Testis (tissue), 3 donors: ENCODE results near the gene FARP2. TPM values are rescaled to one million over a fixed set of nuclear protein-coding genes. Genes with fewer than 3 reads are reported as not detected.
"Not testable (repeated sequence)": the region's sequence is repeated elsewhere in the genome, so short reads cannot be mapped to it uniquely, and the experiment has no call there.

Experiments
- DNase-seq: peaks from one replicate; pipeline ENCODE4 v3.0.0-alpha.2; 2019
- H3K27ac ChIP-seq, 2 donors: fragments of 200-600 bp; sonication (generic); one replicate each; pipeline ENCODE4 v1.5.1; 2019
- H3K27me3 ChIP-seq: fragments of 200-600 bp; sonication (generic); one replicate; pipeline ENCODE4 v1.5.1; 2019
- H3K36me3 ChIP-seq: fragments of 200-600 bp; sonication (generic); one replicate; pipeline ENCODE4 v1.5.1; 2017; ENCODE audit warnings: low read depth; ENCODE audit errors: missing control alignments
- H3K4me1 ChIP-seq: fragments of 200-600 bp; sonication (generic); one replicate; pipeline ENCODE4 v1.5.1; 2019
- H3K4me3 ChIP-seq, 2 donors: fragments of 200-600 bp; sonication (generic); one replicate each; pipeline ENCODE4 v1.5.1; 2017 to 2019
- H3K9me3 ChIP-seq: fragments of 200-600 bp; sonication (generic); one replicate; pipeline ENCODE4 v1.5.1; 2017
- POLR2A ChIP-seq: fragments of 450-650 bp; IDR thresholded peaks from one replicate; pipeline ENCODE4 v1.6.1; 2017; ENCODE audit warnings: antibody characterized with exemption, mild to moderate bottlenecking, moderate library complexity
- WGBS, 2 donors: methylation state at CpG; one replicate each; pipeline ENCODE4 v1.1.5; 2018; 5-methylcytosine and 5-hydroxymethylcytosine counted together
- intact Hi-C: fragments of 100-400 bp; cut with DNase I; formaldehyde crosslinking; loops from one replicate; pipeline ENCODE4 v1.15.1; 2023; ENCODE audit warnings: low total_unique reads
- polyA plus RNA-seq: library from polyadenylated mRNA; stranded (reverse); fragments of 350-450 nt; fragmentation: Illumina TruSeq; extraction: RNeasy Lipid Tissue Mini Kit (QIAGEN cat#74804); gene quantifications from one replicate; pipeline ENCODE4 v1.2.3, GENCODE V29; 2014; ENCODE audit warnings: low read depth, low replicate concordance; ENCODE audit not compliant: insufficient read depth
- total RNA-seq, 2 donors: library from RNA; depleted of rRNA; stranded (reverse); fragments of >200 nt; gene quantifications; one replicate each; pipeline ENCODE4 v1.2.3, GENCODE V29; 2016
- TF ChIP-seq, protein P1 (sequence below), 3 experiments: fragments of 450-650 bp in 2 of 3; fragments of 200-600 bp in 1 of 3; sonication (generic) in 1 of 3; IDR thresholded peaks; one replicate each; pipeline ENCODE4 v1.5.1; 2016 to 2019; ENCODE audit warnings: antibody characterized with exemption in 3 of 3, mild to moderate bottlenecking in 2 of 3, moderate library complexity in 1 of 3

Gene FARP2
- total and polyA plus RNA-seq, 3 donors from 2014 or later, result 69.8 to 145 (median 78.1) TPM

- H3K27me3 ChIP-seq, result no peaks in the 10 kb centered on the region
- H3K36me3 ChIP-seq, result no peaks in the 10 kb centered on the region
- H3K9me3 ChIP-seq, result no peaks in the 10 kb centered on the region
- TF ChIP-seq, protein P1, sequence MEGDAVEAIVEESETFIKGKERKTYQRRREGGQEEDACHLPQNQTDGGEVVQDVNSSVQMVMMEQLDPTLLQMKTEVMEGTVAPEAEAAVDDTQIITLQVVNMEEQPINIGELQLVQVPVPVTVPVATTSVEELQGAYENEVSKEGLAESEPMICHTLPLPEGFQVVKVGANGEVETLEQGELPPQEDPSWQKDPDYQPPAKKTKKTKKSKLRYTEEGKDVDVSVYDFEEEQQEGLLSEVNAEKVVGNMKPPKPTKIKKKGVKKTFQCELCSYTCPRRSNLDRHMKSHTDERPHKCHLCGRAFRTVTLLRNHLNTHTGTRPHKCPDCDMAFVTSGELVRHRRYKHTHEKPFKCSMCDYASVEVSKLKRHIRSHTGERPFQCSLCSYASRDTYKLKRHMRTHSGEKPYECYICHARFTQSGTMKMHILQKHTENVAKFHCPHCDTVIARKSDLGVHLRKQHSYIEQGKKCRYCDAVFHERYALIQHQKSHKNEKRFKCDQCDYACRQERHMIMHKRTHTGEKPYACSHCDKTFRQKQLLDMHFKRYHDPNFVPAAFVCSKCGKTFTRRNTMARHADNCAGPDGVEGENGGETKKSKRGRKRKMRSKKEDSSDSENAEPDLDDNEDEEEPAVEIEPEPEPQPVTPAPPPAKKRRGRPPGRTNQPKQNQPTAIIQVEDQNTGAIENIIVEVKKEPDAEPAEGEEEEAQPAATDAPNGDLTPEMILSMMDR (IDR thresholded peaks at IDR 0.05), result no peak
- TF ChIP-seq POLR2A, result no peak
- intact Hi-C loops, result no loop called here
- no peak overlapping the region for H3K4me3 ChIP-seq
- no peak for DNase-seq
- H3K4me1 ChIP-seq, result no peaks in the 10 kb centered on the region
- no peak overlapping the region for H3K27ac ChIP-seq
- WGBS, 2 donors, result 77 to 81% methylated on average over 6 of the region's 6 CpGs
Measured at GRCh38 chr2:241386519-241386918, 30.4 kb downstream of the FARP2 start.

- 93 to 100% methylated on average over 2 of the region's 2 CpGs for WGBS, 2 donors
- Histone ChIP-seq H3K4me1 (no peaks in the 10 kb centered on the region), H3K9me3 (no peaks in the 10 kb centered on the region), H3K27ac (no peak overlapping the region), H3K4me3 (no peak overlapping the region), H3K36me3 (no peaks in the 10 kb centered on the region), H3K27me3 (no peaks in the 10 kb centered on the region)
- no peak for DNase-seq
- TF ChIP-seq, protein P1 (IDR thresholded peaks at IDR 0.05), result no peak
- intact Hi-C loops, result no loop called here
Measured at GRCh38 chr2:241389697-241390096, 33.6 kb downstream of the FARP2 start.

DNA sequence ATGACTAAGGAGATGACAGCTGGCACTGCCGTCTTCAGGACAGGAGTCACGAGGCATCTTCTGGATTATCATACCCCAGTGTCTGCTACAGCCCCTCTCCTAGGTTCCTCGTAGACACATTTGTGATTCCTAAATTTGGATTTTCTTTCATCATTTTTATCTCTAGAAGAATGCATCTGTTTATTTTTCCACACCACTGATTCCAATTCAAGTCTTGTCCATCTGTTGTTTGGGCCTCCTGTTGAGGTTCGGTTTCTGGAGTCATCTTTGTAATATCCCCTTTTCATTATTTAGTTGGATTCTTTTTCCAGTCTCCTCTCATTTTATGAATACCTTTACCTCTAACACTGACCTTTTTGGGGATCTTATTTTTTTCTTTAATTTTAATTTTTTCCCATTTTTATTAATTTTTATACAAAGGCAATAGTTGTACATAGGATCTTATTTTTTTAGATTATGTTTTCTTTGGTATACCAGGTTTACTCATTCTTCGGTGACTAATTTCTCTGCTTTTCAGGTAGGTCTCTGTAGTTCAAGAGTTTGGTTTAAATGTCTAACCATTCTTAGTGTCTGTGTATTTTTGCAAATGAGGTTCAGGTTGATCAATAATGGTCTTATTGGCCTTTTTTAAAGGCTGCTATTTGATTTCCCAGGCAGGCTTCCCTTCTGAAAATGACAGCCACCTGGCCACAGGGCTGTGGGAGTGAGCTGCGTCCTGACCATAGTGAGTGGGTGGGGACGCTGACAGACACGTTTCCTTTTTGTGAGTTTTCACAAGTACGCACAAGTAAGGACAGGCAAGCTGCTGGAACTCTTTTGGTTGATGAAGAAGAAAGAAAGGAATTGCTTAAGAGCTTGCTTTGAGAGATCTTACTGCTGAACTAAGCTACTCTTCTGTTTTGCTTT is 34.5 kb downstream of the FARP2 start:
- Histone ChIP-seq H3K4me3 (no peak overlapping the region), H3K27ac (no peak overlapping the region), H3K9me3 (no peaks in the 10 kb centered on the region), H3K4me1 (no peaks in the 10 kb centered on the region), H3K36me3 (no peaks in the 10 kb centered on the region), H3K27me3 (no peaks in the 10 kb centered on the region)
- WGBS, 2 donors, result 87 to 88% methylated on average over 9 of the region's 9 CpGs
- intact Hi-C loops, result no loop called here
- no peak for DNase-seq
- TF ChIP-seq, protein P1 (IDR thresholded peaks at IDR 0.05), result no peak
- TF ChIP-seq POLR2A, result no peak

DNA sequence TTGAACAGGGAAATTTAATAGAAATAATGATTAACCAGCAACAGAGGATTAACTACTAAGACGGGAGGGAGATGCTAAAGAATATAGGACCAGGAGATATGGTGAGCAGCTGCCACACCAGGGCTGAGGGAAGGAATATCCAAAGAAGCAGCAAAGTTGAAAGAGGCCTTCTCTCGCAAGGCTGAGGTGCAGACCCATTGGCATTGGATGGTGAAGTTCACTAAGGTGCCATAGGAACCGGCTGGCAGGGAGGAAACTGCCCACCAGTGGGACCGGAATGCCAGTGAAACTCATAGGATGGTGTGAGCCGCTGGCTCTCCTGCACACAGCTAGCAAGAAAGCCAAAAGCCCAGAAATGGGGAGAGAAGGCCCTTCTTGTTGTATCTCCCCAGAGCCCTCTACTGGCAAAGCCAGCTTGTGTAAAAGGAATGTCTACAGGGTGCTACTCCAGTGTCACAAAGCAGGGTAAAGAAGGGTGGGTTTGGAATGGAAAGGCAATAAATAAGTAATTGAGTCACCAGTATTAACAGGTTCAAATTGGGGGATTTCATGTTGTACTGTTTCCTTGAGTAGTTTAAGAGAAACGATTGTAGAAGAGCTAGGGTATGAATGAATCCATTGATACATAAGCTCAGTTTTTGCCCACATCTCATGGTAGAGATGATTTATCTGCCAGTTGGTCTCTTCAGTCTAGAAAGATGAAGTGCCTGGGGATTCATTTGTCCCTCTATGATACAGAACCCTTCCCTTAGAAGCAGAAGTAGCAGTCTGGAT is 36.0 kb downstream of the FARP2 start:
- Histone ChIP-seq H3K4me1 (no peaks in the 10 kb centered on the region), H3K9me3 (no peaks in the 10 kb centered on the region), H3K36me3 (no peaks in the 10 kb centered on the region), H3K27ac (no peak overlapping the region), H3K4me3 (no peak overlapping the region), H3K27me3 (no peaks in the 10 kb centered on the region)
- no peak for DNase-seq
- intact Hi-C loops, result no loop called here
- 82 to 83% methylated on average over 6 of the region's 6 CpGs for WGBS, 2 donors
- TF ChIP-seq POLR2A, result no peak
- TF ChIP-seq, protein P1 (IDR thresholded peaks at IDR 0.05), result no peak

- H3K36me3 ChIP-seq, H3K27me3 ChIP-seq, H3K9me3 ChIP-seq, H3K4me3 ChIP-seq, intact Hi-C loops, DNase-seq, H3K4me1 ChIP-seq, H3K27ac ChIP-seq: not testable (repeated sequence)
- WGBS, 2 donors, result 96 to 99% methylated on average over 4 of the region's 4 CpGs
Measured at GRCh38 chr2:241392753-241393152, 36.7 kb downstream of the FARP2 start.
